Measurements from ENCODE around the gene COL23A1.

Gene COL23A1

GRCh38 chr5:178460174-178460573 is 130.0 kb downstream of the COL23A1 start:
- DNase-seq (ENCODE audit: low read depth), result no peak

- DNase-seq (ENCODE audit: low read depth), result no peak
Observed at GRCh38 chr5:178458140-178458539, 132.1 kb downstream of the COL23A1 start.

GRCh38 chr5:178457471-178457870 is 132.7 kb downstream of the COL23A1 start:
- DNase-seq (ENCODE audit: low read depth), result no peak

- DNase-seq (ENCODE audit: low read depth), result no peak
Observed at GRCh38 chr5:178455480-178455835, 134.7 kb downstream of the COL23A1 start.

GRCh38 chr5:178454821-178455479 is 135.2 kb downstream of the COL23A1 start:
- no peak for DNase-seq (ENCODE audit: low read depth)

GRCh38 chr5:178454303-178454702 is 135.9 kb downstream of the COL23A1 start:
- no peak for DNase-seq (ENCODE audit: low read depth)

- no peak for DNase-seq (ENCODE audit: low read depth)
Observed at GRCh38 chr5:178453224-178453623, 137.0 kb downstream of the COL23A1 start.

DNA sequence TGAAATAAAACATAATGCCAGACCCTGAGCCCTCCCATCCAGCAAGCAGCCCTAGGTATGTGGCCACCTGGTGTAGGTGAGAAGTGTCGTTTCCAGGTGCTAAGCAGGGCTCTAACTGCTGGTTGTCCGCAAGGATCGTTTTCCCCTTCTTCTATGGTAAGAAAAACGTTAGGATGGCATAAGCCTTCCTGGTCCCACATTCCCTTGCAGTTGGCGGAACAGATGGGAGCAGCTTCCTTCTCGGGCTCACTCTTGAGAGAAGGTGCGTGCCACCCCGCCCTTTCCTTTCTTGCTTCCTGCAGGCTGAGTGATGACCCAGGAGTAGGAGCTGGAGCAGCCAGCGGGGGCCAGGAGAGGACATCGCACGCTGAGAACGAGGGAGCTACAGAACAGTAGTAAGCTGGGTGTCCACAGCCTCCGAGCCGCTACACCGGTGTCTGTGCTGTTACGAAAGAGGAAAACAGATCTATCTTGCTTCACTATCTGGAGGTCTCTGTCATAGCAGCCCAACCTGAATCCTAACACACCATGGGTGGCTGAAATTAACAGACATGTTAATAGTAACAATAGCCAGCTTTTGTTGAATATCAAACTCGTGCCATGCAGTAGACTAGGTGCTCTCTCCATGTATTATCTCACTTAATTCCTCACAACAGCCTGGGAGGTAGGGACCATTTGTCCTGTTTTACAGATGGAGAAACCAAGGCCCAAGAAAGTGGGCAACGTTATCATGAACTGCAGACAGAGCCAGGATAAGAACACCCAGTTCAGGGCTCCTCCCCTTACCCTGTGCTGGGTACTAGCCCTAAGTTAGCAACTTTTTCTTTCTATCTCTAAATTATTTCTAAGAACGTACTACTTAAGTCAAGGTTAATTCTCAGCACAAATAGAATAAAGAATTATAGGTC is 139.8 kb downstream of the COL23A1 start:
- DNase-seq (ENCODE audit: low read depth), result no peak

DNA sequence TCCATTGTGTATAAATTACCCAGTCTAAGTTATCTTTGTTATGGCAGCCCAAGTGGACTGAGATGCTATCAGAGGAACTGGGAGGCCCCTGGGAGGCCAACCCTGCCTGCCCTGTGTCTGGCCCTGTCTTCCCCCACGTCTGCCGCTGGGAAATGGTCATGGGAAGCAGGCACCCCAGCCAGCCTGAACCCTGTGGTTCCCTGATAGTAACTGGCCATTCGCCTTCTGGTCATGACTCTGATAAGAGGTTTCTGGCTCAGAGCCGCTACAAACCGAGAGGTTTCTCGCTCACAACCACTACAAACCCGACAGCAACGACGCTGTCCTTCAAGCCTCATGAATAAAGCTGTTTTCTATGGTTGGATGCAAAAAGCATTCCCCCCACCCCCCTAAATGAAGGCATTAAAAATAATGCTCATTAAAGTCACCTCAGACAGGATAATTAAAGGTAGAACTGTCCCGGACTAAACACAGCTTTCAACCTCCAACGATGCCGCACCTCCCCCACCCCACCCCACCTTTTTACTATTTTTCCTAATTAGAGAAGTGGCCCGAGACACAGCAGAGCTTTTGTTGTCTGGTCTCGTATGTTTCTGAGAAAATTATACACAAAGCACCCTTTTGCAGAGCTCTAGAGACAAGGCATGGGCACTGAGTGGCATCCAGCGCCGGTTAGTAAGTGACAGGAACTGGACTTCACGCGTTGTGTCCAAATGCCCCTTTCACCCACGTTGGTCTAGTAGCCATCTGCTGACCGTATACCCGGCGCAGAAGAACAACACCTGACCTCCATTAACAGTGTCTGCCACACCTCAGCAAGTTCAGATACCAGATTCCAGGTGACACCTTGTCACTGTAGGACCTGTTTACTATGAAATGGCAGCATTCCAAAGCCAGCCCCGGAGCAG is 140.8 kb downstream of the COL23A1 start:
- DNase-seq (ENCODE audit: low read depth), result no peak

DNA sequence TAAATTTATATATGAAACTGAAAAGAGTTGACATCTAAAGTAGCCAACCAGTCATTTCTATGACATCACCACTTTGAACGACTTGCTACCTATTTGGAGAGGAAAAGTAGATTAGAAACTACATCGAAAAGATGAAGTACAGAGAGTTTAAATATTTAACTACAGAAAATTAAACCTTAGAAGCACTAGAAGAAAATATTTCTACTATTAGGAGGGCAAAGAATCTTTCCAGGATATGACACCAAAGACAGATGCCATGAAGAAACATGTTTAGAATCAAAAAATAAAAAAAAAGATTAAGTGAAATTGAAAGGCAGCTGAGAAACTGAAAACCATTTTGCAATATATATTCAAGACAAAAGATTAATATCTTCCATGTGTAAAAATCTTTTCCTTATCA is 144.7 kb downstream of the COL23A1 start:
- DNase-seq (ENCODE audit: low read depth), result no peak

- DNase-seq (ENCODE audit: low read depth), result no peak
Observed at GRCh38 chr5:178442405-178443257, 147.6 kb downstream of the COL23A1 start.

- DNase-seq (ENCODE audit: low read depth), result no peak
Observed at GRCh38 chr5:178441486-178442270, 148.5 kb downstream of the COL23A1 start.

DNA sequence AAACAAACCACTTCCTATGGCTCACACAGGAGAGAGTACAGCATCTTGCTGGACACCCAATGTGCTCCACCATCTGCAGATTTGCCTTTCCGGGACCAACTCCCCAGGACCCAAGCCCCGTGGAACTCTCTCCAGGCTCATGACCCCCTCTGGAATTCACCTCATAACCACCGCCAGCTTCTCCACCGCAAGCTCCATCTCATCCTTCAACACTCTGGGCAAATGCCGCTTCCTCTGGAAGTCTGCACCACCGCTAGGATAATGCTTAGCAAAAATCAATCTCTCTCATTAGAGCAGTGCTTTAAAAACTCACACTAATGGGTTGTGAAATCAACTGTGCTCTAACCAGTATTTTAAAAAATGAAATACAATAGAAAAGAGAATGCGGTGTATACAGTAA is 150.0 kb downstream of the COL23A1 start:
- DNase-seq (ENCODE audit: low read depth), result no peak

DNA sequence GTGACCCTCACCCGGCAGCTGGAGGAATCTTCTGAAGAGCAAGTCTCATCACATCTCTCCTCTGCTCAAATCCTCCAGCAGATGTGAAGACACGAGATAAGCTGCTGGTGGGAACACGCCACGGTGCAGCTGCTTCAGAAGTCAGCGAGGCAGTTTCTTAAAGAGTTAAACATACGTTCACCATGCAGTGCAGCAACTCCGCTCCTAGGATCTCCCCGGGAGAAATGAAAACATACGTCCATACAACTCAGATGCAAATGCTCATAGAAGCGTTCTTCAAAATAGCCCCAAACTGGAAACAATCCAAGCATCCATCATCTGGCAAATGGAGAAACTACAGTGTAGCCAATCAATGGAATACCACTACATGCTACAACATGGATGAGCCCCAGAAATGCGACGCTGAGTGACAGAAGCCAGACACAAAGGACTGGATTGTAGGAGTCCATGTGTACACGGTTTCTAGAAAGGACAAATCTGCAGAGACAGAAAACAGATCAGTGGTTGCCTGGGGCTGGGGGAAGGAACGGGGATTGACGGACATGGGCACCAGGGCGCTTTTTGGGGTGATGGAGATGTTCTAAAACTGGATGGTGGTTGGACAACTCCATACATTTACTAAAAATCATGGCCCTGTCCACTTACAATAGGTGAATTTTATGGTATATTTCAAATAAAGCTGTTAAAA is 150.6 kb downstream of the COL23A1 start:
- DNase-seq (ENCODE audit: low read depth), result no peak

DNA sequence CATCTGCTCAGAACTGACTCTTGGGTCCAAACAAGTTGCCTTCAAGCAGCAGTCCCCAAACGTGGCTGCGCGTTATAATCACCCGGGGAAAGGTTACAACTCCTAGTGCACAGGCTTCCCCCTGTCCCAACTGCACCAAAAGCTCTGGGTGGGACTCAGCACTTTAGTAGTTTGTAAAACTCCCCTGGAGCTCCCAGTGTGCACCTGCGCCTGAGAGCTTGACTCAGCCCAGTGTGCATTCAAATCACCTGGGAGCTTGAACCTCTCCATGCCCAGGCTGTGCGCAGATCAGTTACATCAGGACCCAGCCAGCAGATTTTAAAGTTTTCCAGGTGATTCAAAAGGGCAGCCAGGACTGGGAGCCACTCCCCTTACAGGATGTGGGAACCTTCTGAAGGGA is 151.4 kb downstream of the COL23A1 start:
- DNase-seq (ENCODE audit: low read depth), result no peak

DNA sequence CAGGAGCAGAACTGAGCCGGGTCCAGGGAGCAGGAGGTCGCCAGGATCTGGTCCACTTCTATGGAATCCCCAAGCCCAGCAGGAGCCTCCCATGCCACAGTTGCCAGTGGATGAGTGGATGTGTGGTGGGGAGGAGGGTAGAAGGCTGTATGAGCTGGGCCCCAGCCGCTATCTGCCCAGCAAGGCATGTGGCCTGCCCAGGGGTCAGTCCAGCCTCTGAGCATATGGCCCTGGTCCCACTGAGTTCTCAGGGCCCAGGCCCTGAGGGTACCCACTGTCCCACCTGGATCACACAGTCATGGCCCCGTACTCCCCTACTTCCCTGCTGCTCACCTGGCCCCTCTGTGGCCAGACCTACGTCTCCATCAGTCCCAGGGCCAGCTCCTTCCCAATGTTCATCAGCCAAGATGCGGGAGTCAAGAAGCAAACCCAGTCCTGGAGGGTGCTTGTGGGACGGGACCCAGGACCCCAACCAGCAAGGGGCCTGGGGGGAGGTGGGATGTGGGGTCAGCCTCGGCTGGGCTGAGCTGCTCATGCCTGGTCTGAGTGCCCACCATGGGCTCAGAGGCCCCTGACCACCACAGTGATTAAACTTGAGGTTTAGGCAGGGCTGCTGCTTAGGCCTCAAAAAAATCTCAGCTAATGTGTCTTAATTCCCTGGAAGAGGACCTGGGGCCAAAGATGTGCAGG is 152.7 kb downstream of the COL23A1 start:
- DNase-seq (ENCODE audit: low read depth), result no peak

DNA sequence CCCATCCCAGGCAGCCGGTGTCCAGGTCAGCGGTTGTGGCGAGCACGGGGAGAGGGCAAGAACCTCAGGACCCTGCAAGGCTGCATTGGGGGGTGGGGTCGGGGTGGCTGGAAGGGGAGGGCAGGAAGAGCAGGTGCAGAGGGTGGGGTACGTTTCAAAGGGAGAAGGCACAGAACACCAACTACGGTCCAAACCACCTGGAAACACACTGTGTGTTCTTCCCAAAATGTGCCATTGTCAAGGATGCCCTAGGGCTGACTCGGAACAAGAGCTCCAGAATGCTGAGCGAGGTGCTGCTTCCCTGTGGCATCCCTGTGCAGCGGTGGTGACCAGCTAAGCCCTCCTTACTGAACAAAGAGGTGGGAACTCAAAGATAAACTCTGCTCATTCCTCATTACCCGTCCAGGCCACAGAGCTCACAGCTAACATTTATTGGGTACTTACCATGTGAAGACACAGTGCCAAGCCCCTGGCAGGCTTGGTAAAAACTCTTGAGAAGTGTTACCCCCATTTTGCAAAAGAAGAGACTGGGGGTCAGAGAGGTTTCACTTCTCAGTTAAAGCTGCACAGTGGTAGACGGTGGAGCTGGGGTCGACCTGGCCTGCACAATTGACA is 153.8 kb downstream of the COL23A1 start:
- no peak for DNase-seq (ENCODE audit: low read depth)

GRCh38 chr5:178435321-178436238 is 154.6 kb downstream of the COL23A1 start:
- DNase-seq (ENCODE audit: low read depth), result no peak
